IMR-90 (cell line): ENCODE measurements around the gene SOX12. TPM values are rescaled to one million over a fixed set of nuclear protein-coding genes. Genes with fewer than 3 reads are reported as not detected.

Experiments
- ATAC-seq: fragments of 200-7000 bp; cut with Tn5 transposase; 2 replicates; pipeline ENCODE4 v1.9.1; 2020; ENCODE audit warnings: low read depth, mild to moderate bottlenecking, moderate library complexity
- BruUV-seq: library from RNA; stranded (reverse); fragments of 400-500 nt; replicated peaks from 2 replicates; lab custom pipeline; 2021; lab: Mats Ljungman, UMichigan
- CTCF ChIA-PET: fragments of 300-600 bp; formaldehyde crosslinking; extraction: SDS; loops from one replicate; lab custom pipeline; 2021; ENCODE audit warnings: antibody characterized with exemption; lab: Yijun Ruan, JAX
- POLR2A ChIA-PET: fragments of 300-600 bp; sonication (Branson Sonifier 250); formaldehyde crosslinking; loops from one replicate; lab custom pipeline; 2022; ENCODE audit warnings: antibody characterized with exemption; ENCODE audit not compliant: unreplicated experiment; lab: Charles Lee
- DNase-seq: peaks from one replicate; pipeline ENCODE4 v3.0.0; 2013
- H2AFZ ChIP-seq: replicated peaks from 2 replicates; pipeline ENCODE3; 2013; ENCODE audit warnings: low read length, mild to moderate bottlenecking; ENCODE audit not compliant: poor library complexity
- H2AK5ac ChIP-seq: 2 replicates; pipeline ENCODE4 v1.6.1; 2013; ENCODE audit warnings: low read depth, low read length, inconsistent platforms
- H2AK9ac ChIP-seq: replicated peaks from 2 replicates; pipeline ENCODE3; 2013; ENCODE audit warnings: mild to moderate bottlenecking, low read depth, low read length, moderate library complexity; ENCODE audit not compliant: poor library complexity
- H2BK120ac ChIP-seq: 2 replicates; pipeline ENCODE4 v1.6.1; 2013; ENCODE audit warnings: low read depth, low read length, inconsistent platforms
- H2BK15ac ChIP-seq: 3 replicates; pipeline ENCODE4 v1.6.1; 2013; ENCODE audit warnings: low read depth, low read length, inconsistent platforms
- H2BK20ac ChIP-seq: 2 replicates; pipeline ENCODE4 v1.6.1; 2013; ENCODE audit warnings: low read depth, mild to moderate bottlenecking, inconsistent platforms, low read length, moderate library complexity
- H2BK5ac ChIP-seq: 2 replicates; pipeline ENCODE4 v1.6.1; 2013; ENCODE audit warnings: mild to moderate bottlenecking, low read depth, low read length, inconsistent platforms; ENCODE audit not compliant: poor library complexity, severe bottlenecking
- H3K14ac ChIP-seq: replicated peaks from 2 replicates; pipeline ENCODE4 v1.6.1; 2013; ENCODE audit warnings: low read depth, low read length, inconsistent platforms
- H3K18ac ChIP-seq: 2 replicates; pipeline ENCODE4 v1.6.1; 2013; ENCODE audit warnings: low read depth, low read length, control low read depth
- H3K23ac ChIP-seq: 2 replicates; pipeline ENCODE4 v1.6.1; 2013; ENCODE audit warnings: low read depth, low read length, inconsistent platforms
- H3K27ac ChIP-seq: 2 replicates; pipeline ENCODE4 v1.5.1; 2013; ENCODE audit warnings: mild to moderate bottlenecking, control low read depth, low read length; ENCODE audit not compliant: insufficient read depth
- H3K27me3 ChIP-seq: 2 replicates; pipeline ENCODE4 v1.6.1; 2013; ENCODE audit warnings: low read length; ENCODE audit not compliant: control insufficient read depth, insufficient read depth
- H3K36me3 ChIP-seq: 2 replicates; pipeline ENCODE4 v1.6.1; 2013; ENCODE audit warnings: low read length, mixed read lengths; ENCODE audit not compliant: control insufficient read depth, insufficient read depth
- H3K4ac ChIP-seq: 2 replicates; pipeline ENCODE4 v1.6.1; 2013; ENCODE audit warnings: low read depth, low read length, inconsistent platforms
- H3K4me1 ChIP-seq: 2 replicates; pipeline ENCODE4 v1.6.1; 2013; ENCODE audit warnings: low read length, mixed read lengths; ENCODE audit not compliant: control insufficient read depth, insufficient read depth
- H3K4me2 ChIP-seq: 2 replicates; pipeline ENCODE4 v1.6.1; 2013; ENCODE audit warnings: low read depth, mild to moderate bottlenecking, control low read depth, low read length, moderate library complexity
- H3K4me3 ChIP-seq: 2 replicates; pipeline ENCODE4 v1.5.1; 2013; ENCODE audit warnings: low read depth, mild to moderate bottlenecking, control low read depth, low read length, moderate library complexity; ENCODE audit not compliant: insufficient read depth
- H3K56ac ChIP-seq: 2 replicates; pipeline ENCODE4 v1.6.1; 2013; ENCODE audit warnings: low read length, inconsistent platforms; ENCODE audit not compliant: insufficient read depth; ENCODE audit errors: extremely low read depth
- H3K79me1 ChIP-seq, 2 experiments: 2 replicates each; pipeline ENCODE4 v1.6.1; 2013; ENCODE audit warnings: low read length in 2 of 2, inconsistent platforms in 1 of 2, low read depth in 1 of 2
- H3K9ac ChIP-seq: 2 replicates; pipeline ENCODE4 v1.6.1; 2013; ENCODE audit warnings: low read depth, low read length, control low read depth
- H3K9me1 ChIP-seq: 2 replicates; pipeline ENCODE4 v1.6.1; 2013; ENCODE audit warnings: low read length, inconsistent platforms; ENCODE audit not compliant: insufficient read depth
- H3K9me3 ChIP-seq: 2 replicates; pipeline ENCODE4 v1.6.1; 2013; ENCODE audit warnings: low read length; ENCODE audit not compliant: control insufficient read depth, insufficient read depth
- H4K20me1 ChIP-seq: 2 replicates; pipeline ENCODE4 v1.6.1; 2013; ENCODE audit warnings: low read length, inconsistent platforms; ENCODE audit not compliant: insufficient read depth
- H4K5ac ChIP-seq: 2 replicates; pipeline ENCODE4 v1.6.1; 2013; ENCODE audit warnings: mild to moderate bottlenecking, low read depth, low read length, control low read depth
- H4K8ac ChIP-seq, 2 experiments: 2 replicates each; pipeline ENCODE4 v1.6.1; 2013; ENCODE audit warnings: low read depth in 2 of 2, low read length in 2 of 2, control low read depth in 1 of 2, inconsistent platforms in 1 of 2
- H4K91ac ChIP-seq: 2 replicates; pipeline ENCODE4 v1.6.1; 2013; ENCODE audit warnings: low read depth, low read length, inconsistent platforms; ENCODE audit not compliant: insufficient read depth
- CEBPB ChIP-seq: IDR thresholded peaks from 2 replicates; pipeline ENCODE4 v1.6.1; 2012; ENCODE audit warnings: low read depth, low read length, improper control_type of control experiment
- CHD1 ChIP-seq: IDR thresholded peaks from 2 replicates; pipeline ENCODE4 v1.6.1; 2012; ENCODE audit warnings: low read depth, low read length, improper control_type of control experiment
- CTCF ChIP-seq: conservative IDR thresholded peaks from 2 replicates; pipeline ENCODE4 v1.5.1; 2012; ENCODE audit warnings: mild to moderate bottlenecking, low read depth, low read length, improper control_type of control experiment
- MAFK ChIP-seq: IDR thresholded peaks from 2 replicates; pipeline ENCODE4 v1.6.1; 2012; ENCODE audit warnings: low read depth, low read length, improper control_type of control experiment
- MXI1 ChIP-seq: IDR thresholded peaks from 2 replicates; pipeline ENCODE4 v1.6.1; 2012; ENCODE audit warnings: low read depth, mild to moderate bottlenecking, low read length, moderate library complexity, borderline replicate concordance
- RAD21 ChIP-seq: IDR thresholded peaks from 2 replicates; pipeline ENCODE4 v1.6.1; 2012; ENCODE audit warnings: low read length, improper control_type of control experiment
- WGBS, 2 experiments: methylation state at CpG; one replicate each; pipeline versions ENCODE4 v1.1.5 to v1.1.7; 2013; ENCODE audit warnings: missing lambda C conversion rate in 2 of 2; ENCODE audit not compliant: insufficient read length in 1 of 2; ENCODE audit errors: extremely low coverage in 2 of 2; 5-methylcytosine and 5-hydroxymethylcytosine counted together
- dilution Hi-C: fragments of 300-500 bp; cut with HindIII; formaldehyde crosslinking; loops from one replicate; pipeline ENCODE4 v1.14.3; 2018; ENCODE audit warnings: low sequenced_read_pairs; ENCODE audit not compliant: unreplicated experiment
- in situ Hi-C: fragments of 300-500 bp; cut with MboI; formaldehyde crosslinking; loops from 3 replicates; pipeline ENCODE4 v1.14.3; 2019; ENCODE audit warnings: low sequenced_read_pairs, inconsistent platforms, mixed read lengths
- intact Hi-C: fragments of 100-400 bp; cut with micrococcal nuclease; formaldehyde crosslinking; loops from 2 replicates; pipeline ENCODE4 v1.10.0; 2022
- polyA plus RNA-seq, 3 experiments: library from polyadenylated mRNA; depleted of rRNA; stranded (reverse); fragments of >200 nt; gene quantifications; 2 replicates each; pipeline ENCODE4 v1.2.3, GENCODE V29; 2012; ENCODE audit warnings: low replicate concordance in 1 of 3
- total RNA-seq: library from RNA; depleted of rRNA; stranded (reverse); fragments of >200 nt; gene quantifications from 2 replicates; pipeline ENCODE4 v1.2.3, GENCODE V29; 2012; rRNA removed
- TF ChIP-seq, protein P1 (sequence below): fragments of 150-350 bp; IDR thresholded peaks from 2 replicates; pipeline ENCODE4 v1.6.1; 2016; ENCODE audit warnings: low read depth, mild to moderate bottlenecking, low read length, moderate library complexity, borderline replicate concordance

Gene SOX12
- total and polyA plus RNA-seq, 2 of the 4 experiments (the other 2 are of a cell fraction) = 1.1 to 6.2 TPM

DNA sequence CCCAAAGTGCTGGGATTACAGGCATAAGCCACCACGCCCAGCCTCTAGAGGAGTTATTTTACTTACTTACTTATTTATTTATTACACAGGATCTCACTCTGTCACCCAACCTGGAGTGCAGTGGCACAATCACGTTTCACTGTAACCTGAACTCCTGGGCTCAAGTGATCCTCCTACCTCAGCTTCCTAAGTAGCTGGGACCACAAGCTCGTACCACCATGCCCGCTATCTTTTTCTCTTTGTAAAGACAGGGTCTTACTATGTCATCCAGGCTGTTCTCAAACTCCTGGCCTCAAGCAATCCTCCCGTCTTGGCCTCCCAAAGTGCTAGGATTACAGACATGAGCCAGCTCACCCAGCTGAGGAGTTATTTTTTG lies 53.6 kb downstream of the SOX12 start:
- H2BK5ac ChIP-seq = no peak overlapping the region
- H3K27ac ChIP-seq = no peak overlapping the region
- H2BK15ac ChIP-seq = peak overlapping the region; percentile 48; the same call in 1 of the 3 replicates
- no peak overlapping the region for H3K4me3 ChIP-seq
- peaks cover 21% of the 10 kb centered on the region for H4K20me1 ChIP-seq
- no TSS peak for BruUV-seq
- peak overlapping the region; percentile 57 for H3K4ac ChIP-seq
- H4K5ac ChIP-seq = no peak overlapping the region
- peaks cover 5% of the 10 kb centered on the region for H3K4me1 ChIP-seq
- ChIA-PET CTCF (no interaction called here), POLR2A (no interaction called here)
- H3K27me3 ChIP-seq = no peaks in the 10 kb centered on the region
- in situ Hi-C loops = no loop called here
- TF ChIP-seq RAD21 (no peak), CEBPB (no peak), CHD1 (no peak), MAFK (no peak), MXI1 (no peak), CTCF (no peak)
- TF ChIP-seq, protein P1, sequence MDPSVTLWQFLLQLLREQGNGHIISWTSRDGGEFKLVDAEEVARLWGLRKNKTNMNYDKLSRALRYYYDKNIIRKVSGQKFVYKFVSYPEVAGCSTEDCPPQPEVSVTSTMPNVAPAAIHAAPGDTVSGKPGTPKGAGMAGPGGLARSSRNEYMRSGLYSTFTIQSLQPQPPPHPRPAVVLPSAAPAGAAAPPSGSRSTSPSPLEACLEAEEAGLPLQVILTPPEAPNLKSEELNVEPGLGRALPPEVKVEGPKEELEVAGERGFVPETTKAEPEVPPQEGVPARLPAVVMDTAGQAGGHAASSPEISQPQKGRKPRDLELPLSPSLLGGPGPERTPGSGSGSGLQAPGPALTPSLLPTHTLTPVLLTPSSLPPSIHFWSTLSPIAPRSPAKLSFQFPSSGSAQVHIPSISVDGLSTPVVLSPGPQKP = no peak
- H3K36me3 ChIP-seq = peaks cover 3% of the 10 kb centered on the region; the same call in 1 of the 2 replicates
- H2BK120ac ChIP-seq = peak overlapping the region; percentile 61; the same call in 1 of the 2 replicates
- H3K9ac ChIP-seq = no peak overlapping the region
- no peaks in the 10 kb centered on the region for H3K9me3 ChIP-seq
- peak overlapping the region; percentile 51; the same call in 1 of the 2 replicates for H2AK5ac ChIP-seq
- peaks cover 0 to 32% of the 10 kb centered on the region in 2 experiments; a peak in 2 of 4 replicates for H3K79me1 ChIP-seq
- no peak for ATAC-seq
- H3K56ac ChIP-seq = no peak overlapping the region
- 0 out of 2 replicates have a peak overlapping the region, but pooled peaks have one; percentile 23 for H2BK20ac ChIP-seq
- no peak overlapping the region for H3K4me2 ChIP-seq
- H3K9me1 ChIP-seq = peaks cover 18% of the 10 kb centered on the region
- no peak overlapping the region for H3K14ac ChIP-seq
- dilution Hi-C loops = no loop called here
- H4K8ac ChIP-seq = no peak overlapping the region
- H3K23ac ChIP-seq = no peak overlapping the region
- no peak overlapping the region for H3K18ac ChIP-seq
- no peak for DNase-seq
- H4K91ac ChIP-seq = no peak overlapping the region
- no peak overlapping the region for H2AFZ ChIP-seq
- intact Hi-C loops = no loop called here
- no CpG with 5 or more reads among the region's 5 CpGs for WGBS, 2 experiments
- no peak overlapping the region for H2AK9ac ChIP-seq

Other genes with a start within 250 kb of the SOX12 start
- gene DEFB125, start 237.9 kb upstream of the SOX12 start, total RNA-seq = not detected in 2 replicates
- gene DEFB125, start 237.9 kb upstream of the SOX12 start, polyA plus RNA-seq (2012; rRNA removed) = not detected in 2 replicates
- gene DEFB126, start 183.0 kb upstream of the SOX12 start, total RNA-seq = not detected in 2 replicates
- gene DEFB126, start 183.0 kb upstream of the SOX12 start, polyA plus RNA-seq (2012; rRNA removed) = not detected in 2 replicates
- gene DEFB127, start 168.1 kb upstream of the SOX12 start, total RNA-seq = not detected in 2 replicates
- gene DEFB127, start 168.1 kb upstream of the SOX12 start, polyA plus RNA-seq (2012; rRNA removed) = not detected in 2 replicates
- not detected in 2 replicates for gene DEFB128, start 135.8 kb upstream of the SOX12 start, total RNA-seq
- gene DEFB128, start 135.8 kb upstream of the SOX12 start, polyA plus RNA-seq (2012; rRNA removed) = not detected in 2 replicates
- not detected in 2 replicates for gene DEFB129, start 98.3 kb upstream of the SOX12 start, total RNA-seq
- not detected in 2 replicates for gene DEFB129, start 98.3 kb upstream of the SOX12 start, polyA plus RNA-seq (2012; rRNA removed)
- gene DEFB132, start 67.8 kb upstream of the SOX12 start, total RNA-seq = not detected in 2 replicates
- gene DEFB132, start 67.8 kb upstream of the SOX12 start, polyA plus RNA-seq (2012; rRNA removed) = not detected in 2 replicates
- 1.1 and 2.0 TPM in 2 replicates for gene C20orf96, start 34.8 kb upstream of the SOX12 start, total RNA-seq
- gene C20orf96, start 34.8 kb upstream of the SOX12 start, polyA plus RNA-seq (2012; rRNA removed) = 9.4 and 9.8 TPM in 2 replicates
- gene ZCCHC3, start 28.0 kb upstream of the SOX12 start, total RNA-seq = 10.9 and 13.9 TPM in 2 replicates
- 8.2 and 8.8 TPM in 2 replicates for gene ZCCHC3, start 28.0 kb upstream of the SOX12 start, polyA plus RNA-seq (2012; rRNA removed)
- gene NRSN2, start 21.6 kb downstream of the SOX12 start, total RNA-seq = 9.9 and 17.5 TPM in 2 replicates
- 75.1 and 101 TPM in 2 replicates for gene NRSN2, start 21.6 kb downstream of the SOX12 start, polyA plus RNA-seq (2012; rRNA removed)
- gene TRIB3, start 55.2 kb downstream of the SOX12 start, total RNA-seq = 15.0 and 18.5 TPM in 2 replicates
- 23.2 and 23.4 TPM in 2 replicates for gene TRIB3, start 55.2 kb downstream of the SOX12 start, polyA plus RNA-seq (2012; rRNA removed)
- 29.2 and 29.9 TPM in 2 replicates for gene RBCK1, start 82.7 kb downstream of the SOX12 start, total RNA-seq
- 84.2 and 89.4 TPM in 2 replicates for gene RBCK1, start 82.7 kb downstream of the SOX12 start, polyA plus RNA-seq (2012; rRNA removed)
- gene TBC1D20, start 137.0 kb downstream of the SOX12 start, total RNA-seq = 36.7 and 42.8 TPM in 2 replicates
- 38.2 and 39.1 TPM in 2 replicates for gene TBC1D20, start 137.0 kb downstream of the SOX12 start, polyA plus RNA-seq (2012; rRNA removed)
- 151 and 193 TPM in 2 replicates for gene CSNK2A1, start 218.2 kb downstream of the SOX12 start, total RNA-seq
- gene CSNK2A1, start 218.2 kb downstream of the SOX12 start, polyA plus RNA-seq (2012; rRNA removed) = 83.8 and 86.3 TPM in 2 replicates